HG03378 (cell line): ENCODE measurements around the gene CNPY1.
"Not testable (repeated sequence)": the region's sequence is repeated elsewhere in the genome, so short reads cannot be mapped to it uniquely, and the experiment has no call there.

Experiments
- ATAC-seq: cut with Tn5 transposase; IDR thresholded peaks from one replicate; pipeline ENCODE4 v1.9.1; 2021; ENCODE audit warnings: mild to moderate bottlenecking, moderate library complexity; ENCODE audit not compliant: unreplicated experiment

The CNPY1 gene

DNA sequence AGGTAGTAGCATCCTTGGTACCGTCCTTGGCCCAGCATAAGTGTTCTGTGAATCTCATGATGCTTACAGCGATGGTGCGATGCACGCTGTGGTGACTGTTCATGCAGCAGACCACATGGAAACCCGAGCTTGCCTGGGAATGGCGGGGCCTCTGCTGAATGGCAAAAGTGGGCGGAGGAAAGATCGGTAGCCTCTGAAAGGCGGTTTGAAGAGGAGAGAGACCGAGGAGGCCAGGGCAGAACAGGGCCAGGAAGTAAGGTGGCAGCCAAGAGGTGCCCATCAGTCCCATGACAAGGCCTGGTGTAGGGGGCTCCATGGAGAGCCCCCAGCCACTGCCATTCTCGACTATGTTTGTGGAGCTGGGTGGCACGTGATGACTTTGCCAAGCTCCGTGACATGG, 33.2 kb upstream of the CNPY1 start:
- ATAC-seq: no peak

DNA sequence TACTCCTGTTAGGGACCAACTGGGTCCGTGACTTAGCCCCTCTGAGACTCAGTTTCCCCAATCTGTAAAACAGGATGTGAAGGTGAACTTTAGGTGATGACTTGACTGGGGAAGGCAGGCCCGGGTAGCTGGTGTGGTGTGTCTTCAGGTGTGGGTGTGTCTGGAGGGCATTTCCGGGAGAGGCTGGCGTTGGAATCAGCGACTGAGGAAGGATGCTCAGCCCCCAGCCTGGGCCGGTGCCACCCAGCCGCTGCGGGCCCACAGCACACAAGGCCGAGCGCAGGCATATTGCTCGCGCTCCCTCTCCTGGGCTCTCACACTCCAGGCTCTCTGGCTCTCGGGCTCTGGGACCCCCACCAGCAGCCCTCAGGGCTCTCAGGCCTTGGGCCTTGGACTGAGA, 31.7 kb upstream of the CNPY1 start:
- ATAC-seq: no peak

DNA sequence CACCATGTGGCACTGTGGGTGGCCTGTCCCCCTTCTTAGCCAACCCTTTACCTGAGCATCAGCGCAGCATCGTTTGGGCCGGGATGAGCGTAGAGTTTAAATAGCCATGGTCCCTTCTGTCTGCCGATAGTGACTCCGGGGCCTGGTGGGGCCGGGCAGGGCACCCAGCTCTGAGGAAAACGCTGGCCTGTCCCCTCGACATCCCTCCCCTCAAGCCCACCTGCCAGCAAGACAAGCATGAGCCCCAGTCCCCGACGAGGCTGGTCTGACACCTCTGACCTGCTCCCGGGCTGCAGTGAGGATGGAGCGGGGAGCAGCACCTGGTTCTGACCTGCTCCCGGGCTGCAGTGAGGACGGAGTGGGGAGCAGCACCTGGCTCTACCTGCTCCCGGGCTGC, 31.1 kb upstream of the CNPY1 start:
- no peak for ATAC-seq

DNA sequence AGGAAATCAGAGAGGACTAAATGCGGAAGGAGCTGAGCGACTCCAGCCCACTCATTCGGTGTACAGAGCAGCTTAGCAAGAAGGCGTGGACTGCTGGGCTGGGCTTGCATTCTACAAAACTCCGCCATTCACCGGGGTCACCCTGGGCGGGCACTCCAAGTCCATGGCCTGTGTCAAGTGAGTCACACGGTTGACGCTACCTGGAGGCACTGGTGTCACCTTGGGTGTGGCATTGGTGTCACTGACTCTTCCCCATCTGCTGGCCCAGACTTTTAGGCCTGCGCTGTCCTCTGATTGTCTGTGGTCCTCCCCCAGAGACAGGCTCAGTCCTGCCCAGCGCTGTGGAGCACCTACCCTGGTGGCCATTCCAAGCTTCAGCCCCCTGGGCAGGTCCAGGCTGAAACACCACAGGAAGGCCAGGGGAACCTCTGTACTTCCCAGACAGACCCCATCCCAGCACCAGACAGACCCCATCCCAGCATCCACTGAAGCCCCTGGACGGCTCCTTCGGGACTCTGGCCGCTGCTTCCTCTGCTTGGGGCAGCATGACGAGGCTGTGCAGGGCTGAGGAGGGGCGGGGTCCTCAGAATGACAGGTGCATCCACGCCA, 30.6 kb upstream of the CNPY1 start:
- ATAC-seq: no peak

DNA sequence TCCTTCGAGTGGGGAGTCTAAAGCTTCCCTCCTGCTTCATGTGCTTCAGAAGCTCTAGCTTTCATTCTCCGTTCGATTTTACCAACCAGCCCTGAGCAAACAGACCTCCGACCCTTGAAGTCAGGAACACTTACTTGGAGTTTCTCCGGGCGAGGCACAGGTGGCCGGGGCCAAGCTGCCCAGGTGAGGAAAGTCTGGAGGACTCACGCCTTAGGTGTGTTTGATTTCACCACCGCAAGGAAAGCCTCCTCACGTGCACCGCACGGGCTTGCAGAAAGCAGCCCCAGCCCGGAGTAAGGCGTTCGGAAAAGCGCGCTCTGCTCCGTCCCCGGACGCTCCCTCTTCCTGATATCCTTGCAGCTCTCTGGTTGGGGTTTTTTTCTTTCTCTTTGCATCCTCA, 30.1 kb upstream of the CNPY1 start:
- no peak for ATAC-seq

DNA sequence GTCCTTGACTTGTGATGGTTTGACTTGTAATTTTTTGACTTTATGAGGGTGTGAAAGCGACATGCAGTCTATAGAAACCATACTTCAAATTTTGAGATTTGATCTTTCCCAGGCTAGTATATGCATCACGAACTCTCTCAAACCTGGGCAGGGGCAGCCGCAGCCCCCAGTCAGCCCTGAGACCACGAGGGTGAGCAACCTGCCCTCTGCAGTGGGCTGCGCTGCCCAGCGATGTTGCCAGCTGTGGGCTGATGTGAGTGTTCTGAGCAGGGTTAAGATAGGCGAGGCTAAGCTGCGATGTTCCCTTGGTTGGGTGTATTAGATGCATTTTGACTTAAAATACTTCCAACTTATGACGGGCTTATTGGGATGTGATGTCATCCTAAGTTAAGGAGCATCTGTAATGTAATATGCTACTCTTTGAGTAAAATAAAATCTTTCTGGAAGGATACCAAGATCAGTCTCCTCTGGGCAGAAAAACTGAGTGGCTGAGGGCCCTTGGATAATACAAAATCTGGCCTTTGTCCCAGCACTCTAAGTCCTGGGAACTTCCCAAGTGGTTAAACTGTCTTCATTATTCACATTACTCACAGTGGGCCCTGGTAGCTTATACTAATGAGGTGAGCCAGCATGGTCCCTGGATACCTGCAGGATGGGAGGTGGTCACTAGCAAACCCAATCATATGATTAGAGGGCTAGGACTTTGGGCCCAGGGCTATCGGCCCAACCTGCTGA, 28.4 kb upstream of the CNPY1 start:
- ATAC-seq: no peak

DNA sequence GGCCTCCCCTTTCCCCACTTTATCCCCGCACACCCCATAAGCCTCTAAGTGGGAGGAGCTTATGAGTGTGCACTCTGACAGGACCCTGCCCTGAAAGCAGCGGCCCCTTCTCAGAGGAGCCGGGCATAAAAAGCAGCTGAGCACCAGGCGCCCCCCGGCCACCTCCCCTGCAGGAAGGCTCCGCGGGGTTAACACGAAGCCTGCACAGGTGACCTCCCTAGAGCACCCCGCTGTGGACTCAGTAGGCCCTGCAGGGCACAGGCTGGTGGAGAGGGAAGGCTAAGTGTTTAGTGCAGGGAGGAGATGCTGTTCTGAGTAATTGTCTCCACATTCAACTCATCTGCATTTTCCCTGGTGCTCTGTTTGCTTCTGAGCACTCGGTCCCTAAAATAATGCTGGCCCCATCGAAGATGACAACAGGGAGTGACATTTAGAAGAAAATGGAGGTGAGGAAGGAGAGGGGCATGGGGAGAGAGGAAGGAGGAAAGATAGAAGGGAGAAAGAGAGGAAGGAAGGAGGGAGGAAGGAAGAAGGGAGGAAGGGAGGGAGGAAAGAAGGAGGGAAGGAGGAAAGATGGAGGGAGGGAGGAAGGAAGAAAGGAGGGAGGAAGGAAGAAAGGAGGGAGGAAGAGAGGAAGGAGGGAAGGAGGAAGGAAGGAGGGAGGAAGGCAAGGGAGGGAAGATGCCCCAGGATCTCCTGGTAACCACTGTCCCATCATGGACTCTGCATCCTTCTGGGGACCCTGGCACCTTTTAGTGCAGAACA, 25.4 kb upstream of the CNPY1 start:
- ATAC-seq: no peak

DNA sequence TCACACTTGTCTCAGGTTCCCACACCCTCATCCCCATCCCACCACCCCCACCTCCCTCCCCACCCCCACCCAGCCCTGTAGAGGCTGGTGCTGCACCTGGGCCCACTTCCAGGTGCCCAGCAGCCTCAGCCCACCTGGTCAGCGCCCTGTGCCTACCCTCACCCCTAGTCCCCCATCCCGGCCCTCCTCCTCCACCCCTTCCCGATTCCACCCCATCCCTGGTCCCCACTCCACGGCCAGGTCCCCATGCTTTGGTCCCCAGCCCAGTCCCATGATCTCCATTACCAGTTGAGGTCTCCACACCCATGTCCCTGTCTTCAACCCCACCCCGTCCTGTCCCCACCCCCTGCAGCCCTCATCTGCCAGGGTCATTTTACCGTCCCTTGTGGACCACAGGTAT, 24.6 kb upstream of the CNPY1 start:
- no peak for ATAC-seq

DNA sequence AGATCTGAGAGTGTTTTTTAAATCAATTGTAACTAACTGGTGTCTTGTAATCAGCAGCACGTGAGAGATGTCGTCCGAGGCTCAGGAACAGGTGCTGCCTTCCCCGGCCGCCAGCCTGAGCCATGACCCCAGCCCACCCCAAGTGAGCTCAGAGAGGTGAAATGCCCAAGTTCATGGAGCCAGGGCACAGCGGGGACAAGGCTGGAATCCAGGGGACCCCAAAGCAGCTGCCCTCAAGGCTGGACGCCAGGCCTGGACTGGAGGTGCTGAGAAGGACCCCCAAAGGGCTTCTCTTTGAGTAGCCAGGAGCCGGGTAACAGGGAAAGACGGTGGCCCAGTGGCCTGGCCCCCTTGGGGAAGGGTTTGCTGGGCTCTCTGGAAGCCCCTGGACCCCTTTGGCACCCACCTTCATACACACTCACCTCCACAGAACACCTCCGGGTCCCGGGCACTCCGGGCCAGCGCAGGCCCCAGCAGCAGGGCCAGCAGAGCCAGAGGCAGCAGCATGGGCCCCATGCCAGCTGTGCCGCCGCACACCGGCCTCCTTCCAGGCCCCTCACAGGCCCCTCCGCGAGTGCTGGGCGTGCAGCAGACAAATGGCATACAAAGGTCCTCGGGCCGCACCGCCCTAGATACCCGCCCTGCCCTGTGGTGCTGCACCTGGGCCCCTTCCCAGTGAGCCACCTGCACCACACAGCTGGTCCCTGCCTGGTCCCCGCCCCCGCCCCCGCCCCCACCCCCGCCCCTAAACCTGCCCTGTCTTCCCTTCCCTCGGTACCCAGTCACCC, 24.0 kb upstream of the CNPY1 start:
- no peak for ATAC-seq

DNA sequence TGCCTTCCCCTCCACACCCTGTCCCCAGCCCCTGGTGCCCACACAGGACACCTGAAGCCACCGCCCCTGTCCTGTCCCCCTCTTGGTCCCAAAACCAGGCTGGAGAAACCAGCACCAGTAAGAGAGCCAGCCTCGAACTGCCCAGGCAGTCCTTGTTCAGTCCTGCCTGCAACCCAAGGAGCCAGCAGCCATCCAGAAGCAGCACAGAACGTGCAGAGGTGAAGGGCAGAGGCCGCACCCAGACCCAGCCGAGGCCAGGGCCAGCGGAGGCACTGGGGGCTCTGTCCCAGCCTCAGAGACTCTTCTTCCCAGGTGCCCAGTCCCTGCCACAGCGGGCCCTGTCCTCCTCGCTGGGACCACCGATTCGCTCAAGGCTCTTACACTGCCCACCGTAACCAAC, 23.3 kb upstream of the CNPY1 start:
- no peak for ATAC-seq

DNA sequence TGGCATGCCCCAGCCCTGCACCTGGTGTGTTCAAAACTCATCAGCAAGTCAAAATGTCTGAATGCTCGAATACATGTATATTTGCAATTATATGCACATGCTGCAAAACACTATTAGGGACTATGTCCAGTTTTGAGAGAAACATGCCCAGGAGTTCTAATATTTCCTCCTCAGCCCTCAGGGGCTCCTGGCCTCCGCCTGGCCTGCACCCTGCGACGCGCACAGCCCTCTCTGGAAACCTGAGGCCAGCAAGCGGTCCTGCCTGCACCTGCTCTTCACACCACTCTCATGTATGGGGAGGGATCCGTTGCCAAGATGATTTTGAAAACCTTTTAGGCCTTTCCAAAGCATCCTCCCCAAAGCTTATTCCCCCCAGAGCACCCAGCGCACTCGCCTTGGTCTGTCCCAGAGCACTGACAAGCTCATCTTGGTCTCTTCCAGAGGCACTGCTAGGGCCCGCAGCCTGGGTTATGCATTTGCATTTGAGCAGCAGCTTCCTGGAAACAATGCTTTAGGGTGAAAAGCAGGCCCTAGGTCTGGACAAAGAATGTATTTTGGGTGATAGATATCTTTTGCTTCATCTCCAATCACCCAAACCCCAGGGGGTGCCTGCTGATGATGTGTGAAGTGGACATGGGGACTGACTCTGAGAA, 22.6 kb upstream of the CNPY1 start:
- ATAC-seq: no peak

DNA sequence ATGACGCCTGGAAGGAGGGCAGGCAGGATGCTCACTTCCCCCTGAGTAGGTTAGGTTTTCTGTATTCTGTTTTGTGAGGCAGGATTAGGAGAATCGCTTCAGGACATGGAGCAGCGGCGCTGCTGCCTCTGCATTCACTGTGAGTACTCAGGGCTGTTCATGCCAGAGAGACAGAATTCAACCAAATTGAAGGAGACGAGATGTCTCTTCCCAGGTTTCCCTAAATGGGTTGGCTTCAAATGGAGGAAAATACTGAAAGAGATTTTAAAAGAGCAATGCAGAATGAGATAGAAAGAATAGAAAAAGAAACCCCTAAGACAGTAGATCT, 21.9 kb upstream of the CNPY1 start:
- ATAC-seq: no peak

DNA sequence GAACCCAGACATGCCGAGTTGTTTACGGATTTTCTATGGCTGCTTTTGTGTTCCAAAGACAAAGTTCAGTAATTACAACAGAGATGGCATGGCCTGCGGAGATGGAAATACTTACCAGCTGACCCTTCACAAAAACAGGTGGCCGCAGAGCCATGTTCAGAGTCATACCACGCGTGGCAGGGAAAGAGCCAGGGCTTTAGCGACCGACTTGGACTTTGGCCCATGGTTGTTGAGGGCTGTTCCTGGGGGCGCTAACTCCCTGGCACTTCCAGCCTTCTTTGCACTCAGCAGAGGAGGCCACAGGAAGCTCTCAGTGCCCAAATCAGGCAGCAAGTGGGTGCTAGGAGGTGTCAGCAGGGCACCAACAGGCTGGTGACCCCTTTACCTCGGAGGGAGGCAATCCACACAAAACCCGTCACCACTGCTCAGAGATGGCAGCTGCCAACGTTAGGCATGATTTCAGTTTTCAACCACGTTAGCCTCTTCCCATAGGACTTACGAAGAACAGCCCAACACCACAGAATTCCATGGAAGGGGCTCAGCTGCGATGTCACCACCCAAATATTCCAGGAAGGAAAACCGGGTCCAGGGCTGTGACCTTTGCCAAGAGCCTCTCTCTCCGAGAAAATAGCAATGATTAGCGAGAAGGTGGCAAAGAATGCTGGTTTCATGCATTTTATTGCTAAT, 21.4 kb upstream of the CNPY1 start:
- ATAC-seq: no peak

DNA sequence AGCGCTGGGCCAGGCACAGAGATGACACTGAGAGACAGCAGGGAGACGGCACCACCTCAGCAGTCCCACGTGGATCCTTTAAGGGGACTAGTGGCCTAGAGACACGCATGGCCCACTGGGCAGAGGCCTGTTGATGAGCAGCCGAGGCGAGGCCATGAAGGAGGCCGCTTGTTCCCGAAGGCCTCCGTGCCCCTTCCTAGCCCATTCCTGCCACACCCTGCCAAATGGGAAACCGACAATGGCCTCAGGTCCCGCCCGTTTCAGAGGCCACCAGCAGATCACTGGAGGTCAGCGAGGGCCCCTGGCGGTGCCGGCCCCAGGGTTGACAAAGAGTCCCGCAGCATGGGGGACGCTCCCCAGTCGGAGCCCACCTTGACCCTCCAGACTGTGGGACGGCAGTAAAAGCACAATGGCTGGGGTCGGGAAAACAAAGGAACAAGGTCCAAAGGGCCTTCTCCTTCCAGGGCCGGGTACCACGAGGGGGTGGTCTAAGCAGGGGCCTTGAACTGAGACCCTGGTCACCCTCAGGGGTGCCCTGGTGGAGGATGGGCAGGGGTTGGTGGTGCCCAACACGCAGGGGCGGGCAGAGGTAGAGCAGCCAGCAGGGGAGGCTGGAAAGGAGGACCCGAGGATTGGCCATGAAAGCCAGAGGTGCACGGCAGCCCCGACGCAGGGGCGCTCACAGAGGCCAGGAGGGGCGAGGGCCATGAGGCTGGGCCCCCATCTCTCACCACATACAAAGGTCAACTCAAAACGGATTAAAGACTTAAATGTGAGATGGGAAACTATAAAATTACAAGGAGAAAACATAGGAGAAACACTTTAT, 19.9 kb upstream of the CNPY1 start:
- ATAC-seq: no peak

DNA sequence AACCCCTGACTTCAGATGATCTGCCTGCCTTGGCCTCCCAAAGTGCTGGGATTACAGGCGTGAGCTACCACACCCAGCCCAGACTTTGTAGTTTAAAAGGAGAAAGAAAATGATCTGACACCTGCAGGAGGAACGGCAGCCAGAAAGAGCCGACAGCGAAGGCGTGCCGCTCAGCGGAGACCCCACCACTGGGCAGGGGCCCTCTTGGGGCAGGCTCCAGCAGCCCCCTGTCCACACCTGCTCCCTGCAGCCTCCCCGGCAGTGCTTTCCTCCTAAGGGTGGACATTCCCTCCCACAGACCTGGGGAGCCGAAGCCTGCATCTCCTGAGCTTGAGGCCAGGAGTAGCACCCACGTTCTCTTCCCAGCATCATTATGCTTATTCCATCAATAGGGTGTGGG, 19.2 kb upstream of the CNPY1 start:
- no peak for ATAC-seq

DNA sequence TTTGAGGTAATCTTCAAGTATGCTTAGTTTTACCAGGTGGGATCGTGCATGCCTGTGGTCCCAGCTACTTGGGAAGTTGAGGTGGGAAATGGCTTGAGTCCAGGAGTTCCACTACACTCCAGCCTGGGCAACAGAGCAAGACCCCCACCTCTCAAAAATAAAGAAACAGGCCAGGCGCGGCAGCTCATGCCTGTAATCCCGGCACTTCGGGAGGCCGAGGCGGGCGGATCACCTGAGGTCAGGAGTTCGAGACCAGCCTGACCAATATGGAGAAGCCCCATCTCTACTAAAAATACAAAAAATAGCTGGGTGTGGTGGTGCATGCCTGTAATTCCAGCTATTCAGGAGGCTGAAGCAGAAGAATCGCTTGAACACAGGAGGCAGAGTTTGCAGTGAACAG, 16.6 kb upstream of the CNPY1 start:
- not testable (repeated sequence) for ATAC-seq

DNA sequence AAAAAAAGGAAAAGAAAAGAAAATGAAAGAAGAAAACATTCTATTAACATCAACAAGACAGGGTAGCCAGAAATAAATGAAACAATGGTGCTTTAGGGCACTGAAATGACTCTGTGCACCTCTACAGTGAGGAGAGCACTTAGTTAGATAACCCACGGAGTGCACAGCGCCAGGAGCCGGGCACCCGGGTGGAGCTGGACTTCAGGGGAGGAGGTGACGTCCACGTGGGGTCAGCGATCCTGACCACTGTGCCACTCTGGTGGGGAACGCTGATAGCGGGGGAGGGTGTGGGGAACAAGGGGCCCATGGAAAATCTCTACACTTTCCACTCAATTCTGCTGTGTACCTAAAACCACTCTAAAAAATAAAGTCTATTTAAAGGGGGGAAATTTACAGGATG, 15.7 kb upstream of the CNPY1 start:
- ATAC-seq: no peak

DNA sequence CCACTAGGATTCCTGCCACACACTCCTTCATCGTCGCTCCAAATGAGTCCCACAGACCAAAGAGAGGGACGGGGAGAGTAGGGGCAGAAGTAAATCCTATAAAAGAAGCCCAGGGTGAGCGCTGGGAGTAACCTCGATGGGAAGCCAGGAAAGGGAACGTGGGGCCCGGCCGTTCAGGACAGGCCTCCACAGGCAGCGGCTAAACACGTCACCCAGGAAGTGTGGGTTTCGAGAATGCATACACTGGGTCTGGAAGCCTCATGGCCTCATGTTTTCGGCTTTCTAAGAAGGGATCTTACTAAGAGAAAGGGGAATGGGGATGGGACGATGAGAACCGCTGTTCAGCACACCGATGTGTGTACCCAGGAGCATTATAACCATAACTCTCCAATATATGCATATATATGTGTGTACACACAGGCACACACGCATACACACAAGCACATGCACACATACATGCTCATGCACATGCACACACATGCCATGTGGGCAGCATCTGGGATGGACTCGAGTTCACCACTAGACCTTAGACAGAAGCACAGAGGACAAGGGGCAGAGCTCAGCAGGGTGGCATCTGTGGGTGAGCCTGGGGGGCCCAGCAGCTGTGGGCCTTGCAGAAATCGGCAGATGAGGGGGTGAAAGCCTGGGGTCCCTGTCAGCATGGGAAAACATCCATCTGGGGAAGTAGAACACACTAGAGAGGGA, 14.8 kb upstream of the CNPY1 start:
- ATAC-seq: no peak
